Activated CD4-positive, alpha-beta T cell treated with anti-CD3 and anti-CD28 coated beads, Interleukin-2, amount 50 U/mL, for 48 hours (primary cell): ENCODE results near the gene MAPK11.
"Not testable (repeated sequence)": the region's sequence is repeated elsewhere in the genome, so short reads cannot be mapped to it uniquely, and the experiment has no call there.

ENCODE experiments used
- DNase-seq, 2 experiments: peaks; one replicate each; pipeline ENCODE4 v3.0.0-alpha.2; 2020

The MAPK11 gene

GRCh38 chr22:50275181-50276055, 5.2 kb upstream of the MAPK11 start:
- no peak for DNase-seq

- no peak for DNase-seq
Measured at GRCh38 chr22:50274771-50275170, 4.6 kb upstream of the MAPK11 start.

GRCh38 chr22:50274311-50274710, 4.1 kb upstream of the MAPK11 start:
- peak; percentile 41 to 60 for DNase-seq

GRCh38 chr22:50273781-50274180, 3.6 kb upstream of the MAPK11 start:
- DNase-seq = not testable (repeated sequence)

- DNase-seq = not testable (repeated sequence)
Measured at GRCh38 chr22:50273352-50273751, 3.2 kb upstream of the MAPK11 start.

GRCh38 chr22:50272044-50272802, 2.0 kb upstream of the MAPK11 start:
- no peak for DNase-seq

GRCh38 chr22:50271519-50271970, 1.4 kb upstream of the MAPK11 start:
- DNase-seq = peak; percentile 66 to 72

- DNase-seq = peak; percentile 75
Measured at GRCh38 chr22:50270666-50271394, 650 bp upstream of the MAPK11 start.

GRCh38 chr22:50269573-50269969, 609 bp downstream of the MAPK11 start:
- DNase-seq = no peak

GRCh38 chr22:50268655-50269113, 1.5 kb downstream of the MAPK11 start:
- no peak for DNase-seq

GRCh38 chr22:50267591-50268390, 2.4 kb downstream of the MAPK11 start:
- peak; percentile 61 to 65 for DNase-seq

GRCh38 chr22:50266994-50267393, 3.2 kb downstream of the MAPK11 start:
- DNase-seq = no peak

GRCh38 chr22:50264946-50265669, 5.1 kb downstream of the MAPK11 start:
- no peak for DNase-seq

- no peak for DNase-seq
Measured at GRCh38 chr22:50264104-50264745, 6.0 kb downstream of the MAPK11 start.

- no peak for DNase-seq
Measured at GRCh38 chr22:50262973-50263617, 7.1 kb downstream of the MAPK11 start.

- no peak for DNase-seq
Measured at GRCh38 chr22:50262460-50262911, 7.7 kb downstream of the MAPK11 start.

GRCh38 chr22:50261615-50262459, 8.3 kb downstream of the MAPK11 start, which contains the start of gene MAPK12:
MAPK12 (minus strand) TSS chr22:50261683; CDS start chr22:50261509, 174 bp downstream.
- DNase-seq = no peak

- DNase-seq = peak; percentile 55 to 56
Measured at GRCh38 chr22:50260801-50261614, 9.2 kb downstream of the MAPK11 start.
